Measurements from ENCODE around the gene ESR2. TPM values are rescaled to one million over a fixed set of nuclear protein-coding genes. Genes with fewer than 3 reads are reported as not detected.
A peak's percentile ranks its signal among the peaks of the same experiment; 100 is the strongest.

Gene ESR2
- total RNA-seq, 1 donor from 2014 or later = 0.16 TPM

DNA sequence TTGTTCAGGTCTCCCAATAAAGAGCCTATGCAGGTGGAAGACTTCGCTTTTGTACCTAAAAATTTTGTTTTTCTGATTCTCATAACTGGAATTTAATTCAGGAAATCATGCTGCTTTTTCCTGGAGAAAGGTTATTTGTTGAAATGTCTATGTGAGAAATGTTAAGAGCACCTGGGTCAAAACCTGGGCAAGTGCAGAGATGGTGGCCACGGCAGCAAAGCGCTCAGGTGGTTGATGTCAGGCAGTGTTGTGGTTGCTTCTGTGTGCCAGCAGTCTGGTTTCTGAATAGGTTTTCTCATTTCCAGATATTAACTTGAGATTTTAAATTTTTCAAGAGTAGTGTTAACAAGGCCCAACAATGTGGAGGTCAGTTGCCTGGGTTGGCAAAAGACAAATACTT lies 96.2 kb downstream of the ESR2 start:
- H2AFZ ChIP-seq (ENCODE audit: low read depth, low read length) = no peak overlapping the region
- H3K4me2 ChIP-seq (ENCODE audit: low read length) = no peak overlapping the region
- Mint-ChIP-seq H3K36me3 (ENCODE audit: low read depth, unreplicated experiment) (no peaks in the 10 kb centered on the region), H3K27ac (ENCODE audit: unreplicated experiment) (no peak overlapping the region), H3K4me1 (ENCODE audit: low read depth, unreplicated experiment) (peaks cover 19% of the 10 kb centered on the region), H3K9me3 (ENCODE audit: unreplicated experiment) (no peaks in the 10 kb centered on the region), H3K4me3 (ENCODE audit: unreplicated experiment) (no peak overlapping the region), H3K27me3 (ENCODE audit: low read depth, unreplicated experiment) (peaks cover 2% of the 10 kb centered on the region)
- no peak overlapping the region for H3K9ac ChIP-seq (ENCODE audit: low read length)
- H4K20me1 ChIP-seq (ENCODE audit: insufficient read depth, low read length) = no peaks in the 10 kb centered on the region
- no peaks in the 10 kb centered on the region for H3K27me3 ChIP-seq (ENCODE audit: insufficient read depth, low read length)
- DNase-seq (ENCODE audit: low read depth) = no peak
- H3K4me3 ChIP-seq (ENCODE audit: insufficient read depth, low read depth, low read length) = no peak overlapping the region
- FAIRE-seq = no peak
- H3K9me3 ChIP-seq (ENCODE audit: insufficient read depth, low read depth, low read length) = no peaks in the 10 kb centered on the region
- no peaks in the 10 kb centered on the region for H3K36me3 ChIP-seq (ENCODE audit: insufficient read depth, low read length)
- no peak for TF ChIP-seq EZH2 (IDR thresholded peaks at IDR 0.05; ENCODE audit: insufficient read depth, low read length)
- TF ChIP-seq, protein P1, sequence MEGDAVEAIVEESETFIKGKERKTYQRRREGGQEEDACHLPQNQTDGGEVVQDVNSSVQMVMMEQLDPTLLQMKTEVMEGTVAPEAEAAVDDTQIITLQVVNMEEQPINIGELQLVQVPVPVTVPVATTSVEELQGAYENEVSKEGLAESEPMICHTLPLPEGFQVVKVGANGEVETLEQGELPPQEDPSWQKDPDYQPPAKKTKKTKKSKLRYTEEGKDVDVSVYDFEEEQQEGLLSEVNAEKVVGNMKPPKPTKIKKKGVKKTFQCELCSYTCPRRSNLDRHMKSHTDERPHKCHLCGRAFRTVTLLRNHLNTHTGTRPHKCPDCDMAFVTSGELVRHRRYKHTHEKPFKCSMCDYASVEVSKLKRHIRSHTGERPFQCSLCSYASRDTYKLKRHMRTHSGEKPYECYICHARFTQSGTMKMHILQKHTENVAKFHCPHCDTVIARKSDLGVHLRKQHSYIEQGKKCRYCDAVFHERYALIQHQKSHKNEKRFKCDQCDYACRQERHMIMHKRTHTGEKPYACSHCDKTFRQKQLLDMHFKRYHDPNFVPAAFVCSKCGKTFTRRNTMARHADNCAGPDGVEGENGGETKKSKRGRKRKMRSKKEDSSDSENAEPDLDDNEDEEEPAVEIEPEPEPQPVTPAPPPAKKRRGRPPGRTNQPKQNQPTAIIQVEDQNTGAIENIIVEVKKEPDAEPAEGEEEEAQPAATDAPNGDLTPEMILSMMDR (IDR thresholded peaks at IDR 0.05; ENCODE audit: insufficient read depth, low read depth, low read length) = no peak
- no peaks in the 10 kb centered on the region for H3K79me2 ChIP-seq (ENCODE audit: insufficient read depth, low read length)
- no peaks in the 10 kb centered on the region for H3K4me1 ChIP-seq (ENCODE audit: insufficient read depth, low read length)
- H3K27ac ChIP-seq (ENCODE audit: low read depth, low read length) = no peak overlapping the region

- Histone ChIP-seq H4K20me1 (ENCODE audit: insufficient read depth, low read length) (no peaks in the 10 kb centered on the region), H3K9ac (ENCODE audit: low read length) (peak overlapping the region; percentile 74), H3K4me3 (ENCODE audit: insufficient read depth, low read depth, low read length) (peak overlapping the region; percentile 74), H3K36me3 (ENCODE audit: insufficient read depth, low read length) (no peaks in the 10 kb centered on the region), H3K4me1 (ENCODE audit: insufficient read depth, low read length) (peaks cover 4% of the 10 kb centered on the region), H3K27me3 (ENCODE audit: insufficient read depth, low read length) (no peaks in the 10 kb centered on the region), H3K9me3 (ENCODE audit: insufficient read depth, low read depth, low read length) (no peaks in the 10 kb centered on the region), H3K4me2 (ENCODE audit: low read length) (peak overlapping the region; percentile 93), H2AFZ (ENCODE audit: low read depth, low read length) (peak overlapping the region; percentile 81), H3K79me2 (ENCODE audit: insufficient read depth, low read length) (no peaks in the 10 kb centered on the region), H3K27ac (ENCODE audit: low read depth, low read length) (peak overlapping the region; percentile 0)
- Mint-ChIP-seq H3K4me3 (ENCODE audit: unreplicated experiment) (peak overlapping the region; percentile 86), H3K27me3 (ENCODE audit: low read depth, unreplicated experiment) (no peaks in the 10 kb centered on the region), H3K27ac (ENCODE audit: unreplicated experiment) (peak overlapping the region; percentile 68), H3K36me3 (ENCODE audit: low read depth, unreplicated experiment) (no peaks in the 10 kb centered on the region), H3K4me1 (ENCODE audit: low read depth, unreplicated experiment) (peaks cover 28% of the 10 kb centered on the region), H3K9me3 (ENCODE audit: unreplicated experiment) (no peaks in the 10 kb centered on the region)
- DNase-seq (ENCODE audit: low read depth) = peak; percentile 58
- FAIRE-seq = no peak
- TF ChIP-seq, protein P1 (IDR thresholded peaks at IDR 0.05; ENCODE audit: insufficient read depth, low read depth, low read length) = no peak
- TF ChIP-seq EZH2 (IDR thresholded peaks at IDR 0.05; ENCODE audit: insufficient read depth, low read length) = no peak
Observed at GRCh38 chr14:64196814-64197411, 97.3 kb downstream of the ESR2 start.

DNA sequence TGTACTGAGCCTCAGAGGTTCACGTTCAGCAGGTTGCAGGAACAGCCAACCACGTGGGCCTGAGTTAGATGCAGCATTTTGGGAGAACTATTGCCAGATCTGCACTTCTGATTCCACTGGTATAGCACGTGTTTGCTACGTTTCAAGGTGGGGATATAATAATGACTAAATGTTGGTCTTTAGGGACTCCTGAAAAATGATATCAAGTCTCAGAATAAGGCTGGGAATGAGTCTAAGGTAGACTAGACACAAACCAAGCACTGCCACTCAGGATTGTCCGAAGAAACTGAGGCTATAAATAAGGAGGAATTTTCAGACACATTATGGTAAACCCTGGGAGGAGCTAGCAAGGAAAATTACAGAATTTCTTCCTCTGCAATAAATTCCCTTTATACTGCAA lies 98.1 kb downstream of the ESR2 start:
- FAIRE-seq = no peak
- H3K36me3 Mint-ChIP-seq (ENCODE audit: low read depth, unreplicated experiment) = no peaks in the 10 kb centered on the region
- no peak for DNase-seq (ENCODE audit: low read depth)
- Histone ChIP-seq H3K9ac (ENCODE audit: low read length) (no peak overlapping the region), H3K27ac (ENCODE audit: low read depth, low read length) (no peak overlapping the region), H3K9me3 (ENCODE audit: insufficient read depth, low read depth, low read length) (no peaks in the 10 kb centered on the region), H3K79me2 (ENCODE audit: insufficient read depth, low read length) (no peaks in the 10 kb centered on the region), H3K4me3 (ENCODE audit: insufficient read depth, low read depth, low read length) (no peak overlapping the region), H3K36me3 (ENCODE audit: insufficient read depth, low read length) (no peaks in the 10 kb centered on the region), H4K20me1 (ENCODE audit: insufficient read depth, low read length) (no peaks in the 10 kb centered on the region), H2AFZ (ENCODE audit: low read depth, low read length) (no peak overlapping the region), H3K27me3 (ENCODE audit: insufficient read depth, low read length) (no peaks in the 10 kb centered on the region), H3K4me1 (ENCODE audit: insufficient read depth, low read length) (peaks cover 4% of the 10 kb centered on the region), H3K4me2 (ENCODE audit: low read length) (no peak overlapping the region)
- no peaks in the 10 kb centered on the region for H3K9me3 Mint-ChIP-seq (ENCODE audit: unreplicated experiment)
- no peak overlapping the region for H3K27ac Mint-ChIP-seq (ENCODE audit: unreplicated experiment)
- H3K4me1 Mint-ChIP-seq (ENCODE audit: low read depth, unreplicated experiment) = peaks cover 29% of the 10 kb centered on the region
- no peak for TF ChIP-seq EZH2 (IDR thresholded peaks at IDR 0.05; ENCODE audit: insufficient read depth, low read length)
- TF ChIP-seq, protein P1 (IDR thresholded peaks at IDR 0.05; ENCODE audit: insufficient read depth, low read depth, low read length) = no peak
- no peaks in the 10 kb centered on the region for H3K27me3 Mint-ChIP-seq (ENCODE audit: low read depth, unreplicated experiment)
- no peak overlapping the region for H3K4me3 Mint-ChIP-seq (ENCODE audit: unreplicated experiment)

All from astrocyte (in vitro differentiated cells and primary cell).